ELR (cell line): ENCODE measurements around the gene ETV3L.
"Not testable (repeated sequence)": the region's sequence is repeated elsewhere in the genome, so short reads cannot be mapped to it uniquely, and the experiment has no call there.

Experiments
- DNase-seq: peaks from one replicate; pipeline ENCODE4 v3.0.0-alpha.2; 2015; ENCODE audit warnings: low read depth

ETV3L gene

GRCh38 chr1:157077394-157077793 is 22.2 kb downstream of the ETV3L start:
- no peak for DNase-seq

- DNase-seq: peak; percentile 69
These were observed 25.5 kb downstream of the ETV3L start for GRCh38 chr1:157073944-157074685.

- no peak for DNase-seq
These were observed 30.0 kb downstream of the ETV3L start for GRCh38 chr1:157069601-157070000.

GRCh38 chr1:157059241-157059640 is 40.4 kb downstream of the ETV3L start:
- not testable (repeated sequence) for DNase-seq

- DNase-seq: no peak
These were observed 43.3 kb downstream of the ETV3L start for GRCh38 chr1:157056269-157056668.

GRCh38 chr1:157055729-157056128 is 43.9 kb downstream of the ETV3L start:
- DNase-seq: not testable (repeated sequence)

GRCh38 chr1:157050836-157051235 is 48.8 kb downstream of the ETV3L start:
- no peak for DNase-seq

- peak; percentile 16 for DNase-seq
These were observed 52.6 kb downstream of the ETV3L start for GRCh38 chr1:157047062-157047410.

- peak; percentile 92 for DNase-seq
These were observed 54.1 kb downstream of the ETV3L start, which contains the start of gene ARHGEF11 for GRCh38 chr1:157045250-157046218. ARHGEF11 (minus strand) TSS chr1:157045742; CDS start chr1:157044330, 1,412 bp downstream.

- peak; percentile 6 for DNase-seq
These were observed 55.3 kb downstream of the ETV3L start for GRCh38 chr1:157044326-157044725.

GRCh38 chr1:157043685-157044084 is 55.9 kb downstream of the ETV3L start:
- peak; percentile 6 for DNase-seq

GRCh38 chr1:157042846-157043245 is 56.8 kb downstream of the ETV3L start:
- no peak for DNase-seq
